ENCODE measurements around the gene CHST1. TPM values are rescaled to one million over a fixed set of nuclear protein-coding genes. Genes with fewer than 3 reads are reported as not detected.

Gene CHST1
- total and polyA plus RNA-seq, 2 experiments from 2014 or later: 0.84 to 2.7 TPM

GRCh38 chr11:45670386-45671135, 5.1 kb upstream of the CHST1 start (continued):
- no peak for TF ChIP-seq REST (IDR thresholded peaks at IDR 0.05; ENCODE audit: unreplicated experiment)
- no peak for TF ChIP-seq JUNB (IDR thresholded peaks at IDR 0.05; ENCODE audit: unreplicated experiment)
- TF ChIP-seq CREB1 (CRISPR knock-in tag; IDR thresholded peaks at IDR 0.05; ENCODE audit: low read depth): no peak
- no peak for TF ChIP-seq NANOG (IDR thresholded peaks at IDR 0.05; ENCODE audit: borderline replicate concordance)
- TF ChIP-seq EZH2phosphoT487 (IDR thresholded peaks at IDR 0.05; ENCODE audit: unreplicated experiment): no peak
- no peak for TF ChIP-seq CTCF (conservative IDR thresholded peaks at IDR 0.05; ENCODE audit: low read depth in 2 of 2)
- TF ChIP-seq EZH2 (IDR thresholded peaks at IDR 0.05; ENCODE audit: low read depth, unreplicated experiment): no peak
- no peak for TF ChIP-seq POLR2AphosphoS5 (IDR thresholded peaks at IDR 0.05; ENCODE audit: low read depth)
- TF ChIP-seq ZNF114 (CRISPR knock-in tag; IDR thresholded peaks at IDR 0.05): no peak
- no peak for TF ChIP-seq STAT1 (IDR thresholded peaks at IDR 0.05; ENCODE audit: unreplicated experiment)

GRCh38 chr11:45669956-45670355, 4.5 kb upstream of the CHST1 start:
- H3K36me3 Mint-ChIP-seq (ENCODE audit: low read depth): no peaks in the 10 kb centered on the region
- no peak overlapping the region for H3K27ac Mint-ChIP-seq
- Histone ChIP-seq H3K27ac (ENCODE audit: low read depth) (no peak overlapping the region), H3F3A (replicated peaks; ENCODE audit: low read depth) (no peaks in the 10 kb centered on the region), H2AFZ (no peak overlapping the region), H3K4me1 (ENCODE audit: insufficient read depth) (no peaks in the 10 kb centered on the region), H3K27me3 (ENCODE audit: insufficient read depth) (peaks cover 23% of the 10 kb centered on the region), H3K4me2 (no peak overlapping the region), H3K79me2 (replicated peaks; ENCODE audit: insufficient read depth) (no peaks in the 10 kb centered on the region), H3K9me2 (ENCODE audit: insufficient read depth) (no peaks in the 10 kb centered on the region), H3K4me3 (no peak overlapping the region), H3K36me3 (ENCODE audit: insufficient read depth) (no peaks in the 10 kb centered on the region), H4K20me1 (replicated peaks; ENCODE audit: insufficient read depth) (no peaks in the 10 kb centered on the region)
- no peaks in the 10 kb centered on the region for H3K9me3 Mint-ChIP-seq
- no peak for DNase-seq (ENCODE audit: low spot score)
- no peak for ATAC-seq
- H3K4me3 Mint-ChIP-seq: no peak overlapping the region
- peaks cover 29% of the 10 kb centered on the region for H3K27me3 Mint-ChIP-seq (ENCODE audit: insufficient read depth, low read depth, poor library complexity)
- H3K4me1 Mint-ChIP-seq: peaks cover 10% of the 10 kb centered on the region; the same call in 2 of the 3 replicates
- TF ChIP-seq POLR2AphosphoS5 (IDR thresholded peaks at IDR 0.05; ENCODE audit: low read depth) (no peak), EZH2phosphoT487 (IDR thresholded peaks at IDR 0.05; ENCODE audit: unreplicated experiment) (no peak), REST (IDR thresholded peaks at IDR 0.05; ENCODE audit: unreplicated experiment) (no peak), CTCF (conservative IDR thresholded peaks at IDR 0.05; ENCODE audit: low read depth in 2 of 2) (no peak), ZNF331 (CRISPR knock-in tag; IDR thresholded peaks at IDR 0.05; ENCODE audit: low read depth) (no peak), JUNB (IDR thresholded peaks at IDR 0.05; ENCODE audit: unreplicated experiment) (no peak)
- TF ChIP-seq, protein P1, sequence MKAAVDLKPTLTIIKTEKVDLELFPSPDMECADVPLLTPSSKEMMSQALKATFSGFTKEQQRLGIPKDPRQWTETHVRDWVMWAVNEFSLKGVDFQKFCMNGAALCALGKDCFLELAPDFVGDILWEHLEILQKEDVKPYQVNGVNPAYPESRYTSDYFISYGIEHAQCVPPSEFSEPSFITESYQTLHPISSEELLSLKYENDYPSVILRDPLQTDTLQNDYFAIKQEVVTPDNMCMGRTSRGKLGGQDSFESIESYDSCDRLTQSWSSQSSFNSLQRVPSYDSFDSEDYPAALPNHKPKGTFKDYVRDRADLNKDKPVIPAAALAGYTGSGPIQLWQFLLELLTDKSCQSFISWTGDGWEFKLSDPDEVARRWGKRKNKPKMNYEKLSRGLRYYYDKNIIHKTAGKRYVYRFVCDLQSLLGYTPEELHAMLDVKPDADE (IDR thresholded peaks at IDR 0.05): no peak

Measured in GM23338 (cell line).